Heart right ventricle (tissue), 16 donors: ENCODE measurements around the gene SOCS4. TPM values are rescaled to one million over a fixed set of nuclear protein-coding genes. Genes with fewer than 3 reads are reported as not detected.

Experiments used
- ATAC-seq, 8 donors: fragments of 200-7000 bp; cut with Tn5 transposase; one replicate each; pipeline ENCODE4 v1.9.1; 2020; ENCODE audit warnings: mild to moderate bottlenecking in 8 of 8, moderate library complexity in 8 of 8, moderate number of reproducible peaks in 1 of 8
- DNase-seq, 2 donors: peaks; one replicate each; pipeline ENCODE4 v3.0.0-alpha.2; 2020
- H3K27ac ChIP-seq, 10 donors: fragments of 200-600 bp; sonication (generic) in 2 of 10; one replicate each; pipeline versions ENCODE4 v1.5.0 to v1.8.0; 2020 to 2022; ENCODE audit warnings: mild to moderate bottlenecking in 3 of 10
- H3K27me3 ChIP-seq, 7 donors: fragments of 200-600 bp; one replicate each; pipeline ENCODE4 v1.8.0; 2021 to 2022; ENCODE audit warnings: mild to moderate bottlenecking in 2 of 7
- H3K36me3 ChIP-seq, 9 donors: fragments of 200-600 bp; sonication (generic) in 1 of 9; one replicate each; pipeline versions ENCODE4 v1.5.0 to v1.8.0; 2020 to 2022; ENCODE audit warnings: mild to moderate bottlenecking in 2 of 9
- H3K4me1 ChIP-seq, 9 donors: fragments of 200-600 bp; sonication (generic) in 1 of 9; one replicate each; pipeline versions ENCODE4 v1.5.0 to v1.8.0; 2020 to 2022; ENCODE audit warnings: mild to moderate bottlenecking in 4 of 9
- H3K4me3 ChIP-seq, 10 donors: fragments of 200-600 bp; sonication (generic) in 2 of 10; one replicate each; pipeline versions ENCODE4 v1.5.0 to v1.8.0; 2020 to 2022; ENCODE audit warnings: mild to moderate bottlenecking in 7 of 10, moderate library complexity in 2 of 10
- H3K9me3 ChIP-seq, 11 donors: fragments of 200-600 bp in 10 of 11; sonication (generic) in 2 of 11; one replicate each; pipeline versions ENCODE4 v1.5.0 to v1.8.0; 2013 to 2022; ENCODE audit warnings: mild to moderate bottlenecking in 2 of 11, control low read depth in 1 of 11, moderate library complexity in 1 of 11
- CTCF ChIP-seq, 9 donors: fragments of 200-600 bp; sonication (generic) in 2 of 9; IDR thresholded peaks; one replicate each; pipeline versions ENCODE4 v1.5.0 to v1.8.0; 2021 to 2022; ENCODE audit warnings: antibody characterized with exemption in 9 of 9, mild to moderate bottlenecking in 5 of 9, moderate library complexity in 1 of 9
- WGBS, 2 donors: extraction: QIAGEN DNeasy Blood & Tissue Kit; methylation state at CpG; one replicate each; pipeline ENCODE4 v1.1.7; 2013; ENCODE audit warnings: inconsistent platforms in 1 of 2; 5-methylcytosine and 5-hydroxymethylcytosine counted together
- intact Hi-C, 10 donors: fragments of 100-400 bp; cut with DNase I; formaldehyde crosslinking; loops; one replicate each; pipeline versions ENCODE4 v1.11.1 to v1.14.2; 2022
- polyA plus RNA-seq, 2 donors: library from polyadenylated mRNA; stranded (reverse); fragments of 200-250 nt; gene quantifications; one replicate each; pipeline ENCODE4 v1.2.3, GENCODE V29; 2013
- total RNA-seq, 10 donors: library from RNA; stranded (reverse); fragmentation: NEBNext Ultra II Directional in 3 of 10; extraction: Animal tissue kit (Norgen Biotek cat#: 25700) in 3 of 10; gene quantifications; one replicate each; pipeline versions ENCODE4 v1.2.1 to v1.2.4, GENCODE V29; 2021 to 2023
- donor health status: Arrhythmogenic right ventricular cardiomyopathy.
- donor health status: ischemic (EF 13 %, LVEDD 7.1; RV severe dilation, severe dysfunction).
- donor health status: healthy with polysubstance abuse.
- donor health status: DM: no; HTN: yes; CAD: no.
- donor health status: DM: no; HTN: no; CAD: no.
- donor health status: ischemic (EF 25% LVEDD 6.9; RV normal size, moderate dysfunction).
- donor health status: ischemic (EF 25% LVEDD 5.7; RV mildly dilated, moderate dysfunction).
- donor health status: healthy.
- donor health status: DM: yes; HTN: yes; CAD: no.
- donor health status: Ischemic cardiomyopathy.
- donor health status: ischemic (EF 35%, LVEDD 5.7; RV mildly dilated, moderate dysfunction).
- donor health status: nonischemic (EF 11% LVEDD 7.7; RV severe dilation, severe dysfunction).
- donor health status: DM: yes; HTN: yes; CAD: no.
- donor health status: PGD.
- donor health status: ischemic (EF 29% LVEDD 5.4; RV normal size, mild dysfunction).
- donor health status: nonischemic (EF 23%, LVEDD 6.1; RV moderate dilation, normal function).

SOCS4 gene
- total and polyA plus RNA-seq, 12 donors: 4.7 to 24.2 (median 16.0) TPM

- Histone ChIP-seq H3K4me3 (no peak overlapping the region), H3K36me3 (no peaks in the 10 kb centered on the region), H3K27ac (no peak overlapping the region), H3K9me3 (no peaks in the 10 kb centered on the region), H3K27me3 (no peaks in the 10 kb centered on the region), H3K4me1 (peaks cover 0 to 30% (median 3%) of the 10 kb centered on the region in 9 donors)
- WGBS, 2 donors: 71 to 79% methylated on average over 4 of the region's 4 CpGs
- no peak for TF ChIP-seq CTCF (IDR thresholded peaks at IDR 0.05)
- no peak for ATAC-seq
- no peak for DNase-seq
- intact Hi-C loops: loop anchor here in 6 of 10 donors (2.0 to 5.0 kb wide), 5 partner anchors 35 to 68 kb away; partner anchors contain the start of gene LGALS3 (in 1 of the 6)
Measured at GRCh38 chr14:55092341-55092740, 65.3 kb downstream of the SOCS4 start.

- H3K27ac ChIP-seq: no peak overlapping the region
- WGBS, 2 donors: 74 to 80% methylated on average over 9 of the region's 9 CpGs
- H3K4me1 ChIP-seq: peaks cover 0 to 43% (median 23%) of the 10 kb centered on the region in 9 donors
- H3K36me3 ChIP-seq: no peaks in the 10 kb centered on the region
- intact Hi-C loops: loop anchor here in 6 of 10 donors (5.0 kb wide), 4 partner anchors 33 to 63 kb away; partner anchors contain the start of gene LGALS3 (in 1 of the 6)
- ATAC-seq (no peak), DNase-seq (no peak)
- no peak for TF ChIP-seq CTCF (IDR thresholded peaks at IDR 0.05)
- H3K27me3 ChIP-seq: no peaks in the 10 kb centered on the region
- H3K4me3 ChIP-seq: no peak overlapping the region
- H3K9me3 ChIP-seq: no peaks in the 10 kb centered on the region
Measured at GRCh38 chr14:55094292-55095157, 67.5 kb downstream of the SOCS4 start.

GRCh38 chr14:55097881-55098560 is 71.0 kb downstream of the SOCS4 start:
- Histone ChIP-seq H3K9me3 (no peaks in the 10 kb centered on the region), H3K27me3 (no peaks in the 10 kb centered on the region), H3K36me3 (no peaks in the 10 kb centered on the region), H3K4me1 (peaks cover 3 to 60% (median 57%) of the 10 kb centered on the region in 9 donors), H3K27ac (peak overlapping the region in 9 of 10 donors; percentile 25 to 96 (median 58)), H3K4me3 (no peak overlapping the region)
- ATAC-seq (peak in 2 of 8 donors; percentile 6 to 7), DNase-seq (no peak)
- TF ChIP-seq CTCF (IDR thresholded peaks at IDR 0.05): no peak
- 51 to 71% methylated on average over 5 of the region's 5 CpGs for WGBS, 2 donors
- intact Hi-C loops: no loop called here

GRCh38 chr14:55098561-55098898 is 71.5 kb downstream of the SOCS4 start:
- WGBS, 2 donors: 87 to 100% methylated on average over 1 of the region's 1 CpG
- Histone ChIP-seq H3K36me3 (no peaks in the 10 kb centered on the region), H3K27ac (peak overlapping the region in 8 of 10 donors; percentile 25 to 96 (median 56)), H3K9me3 (no peaks in the 10 kb centered on the region), H3K4me3 (no peak overlapping the region), H3K27me3 (no peaks in the 10 kb centered on the region), H3K4me1 (peaks cover 5 to 65% (median 62%) of the 10 kb centered on the region in 9 donors)
- no peak for ATAC-seq
- DNase-seq: no peak
- TF ChIP-seq CTCF (IDR thresholded peaks at IDR 0.05): no peak
- intact Hi-C loops: no loop called here

Other genes starting within 250 kb of the SOCS4 start
- gene GCH1, start 124.4 kb upstream of the SOCS4 start, total RNA-seq: 10 to 100 TPM in 1 of 10 donors, 1 to 10 TPM in 9; 1.0 to 11.0 (median 2.7) TPM
- 1 to 10 TPM; 2.3 to 3.3 TPM for gene GCH1, start 124.4 kb upstream of the SOCS4 start, polyA plus RNA-seq
- gene WDHD1, start 137 bp upstream of the SOCS4 start, total RNA-seq: 1 to 10 TPM in 9 of 10 donors, under 1 TPM in 1; 0.93 to 2.7 (median 2.1) TPM
- under 1 TPM; 0.59 to 0.75 TPM for gene WDHD1, start 137 bp upstream of the SOCS4 start, polyA plus RNA-seq
- gene MAPK1IP1L, start 24.4 kb downstream of the SOCS4 start, total RNA-seq: 100 to 1,000 TPM in 1 of 10 donors, 10 to 100 TPM in 9; 58.6 to 105 (median 78.4) TPM
- gene MAPK1IP1L, start 24.4 kb downstream of the SOCS4 start, polyA plus RNA-seq: 10 to 100 TPM; 23.6 to 38.6 TPM
- gene LGALS3, start 102.0 kb downstream of the SOCS4 start, total RNA-seq: 100 to 1,000 TPM; 119 to 302 (median 168) TPM
- 100 to 1,000 TPM; 288 to 308 TPM for gene LGALS3, start 102.0 kb downstream of the SOCS4 start, polyA plus RNA-seq
- 1 to 10 TPM in 1 of 10 donors, under 1 TPM in 4, not detected in 5; 0.07 to 5.1 (median 0.49) TPM for gene DLGAP5, start 164.3 kb downstream of the SOCS4 start, total RNA-seq
- gene DLGAP5, start 164.3 kb downstream of the SOCS4 start, polyA plus RNA-seq: under 1 TPM; 0.07 to 0.22 TPM
- gene FBXO34, start 244.2 kb downstream of the SOCS4 start, total RNA-seq: 10 to 100 TPM; 16.9 to 26.2 (median 21.2) TPM
- gene FBXO34, start 244.2 kb downstream of the SOCS4 start, polyA plus RNA-seq: 10 to 100 TPM in 1 of 2 donors, 1 to 10 TPM in 1; 8.9 to 12.0 TPM